ENCODE measurements around the gene CDKN2B.
A peak's percentile ranks its signal among the peaks of the same experiment; 100 is the strongest.
"Not testable (repeated sequence)": the region's sequence is repeated elsewhere in the genome, so short reads cannot be mapped to it uniquely, and the experiment has no call there.

The CDKN2B gene, protein sequence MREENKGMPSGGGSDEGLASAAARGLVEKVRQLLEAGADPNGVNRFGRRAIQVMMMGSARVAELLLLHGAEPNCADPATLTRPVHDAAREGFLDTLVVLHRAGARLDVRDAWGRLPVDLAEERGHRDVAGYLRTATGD

DNA sequence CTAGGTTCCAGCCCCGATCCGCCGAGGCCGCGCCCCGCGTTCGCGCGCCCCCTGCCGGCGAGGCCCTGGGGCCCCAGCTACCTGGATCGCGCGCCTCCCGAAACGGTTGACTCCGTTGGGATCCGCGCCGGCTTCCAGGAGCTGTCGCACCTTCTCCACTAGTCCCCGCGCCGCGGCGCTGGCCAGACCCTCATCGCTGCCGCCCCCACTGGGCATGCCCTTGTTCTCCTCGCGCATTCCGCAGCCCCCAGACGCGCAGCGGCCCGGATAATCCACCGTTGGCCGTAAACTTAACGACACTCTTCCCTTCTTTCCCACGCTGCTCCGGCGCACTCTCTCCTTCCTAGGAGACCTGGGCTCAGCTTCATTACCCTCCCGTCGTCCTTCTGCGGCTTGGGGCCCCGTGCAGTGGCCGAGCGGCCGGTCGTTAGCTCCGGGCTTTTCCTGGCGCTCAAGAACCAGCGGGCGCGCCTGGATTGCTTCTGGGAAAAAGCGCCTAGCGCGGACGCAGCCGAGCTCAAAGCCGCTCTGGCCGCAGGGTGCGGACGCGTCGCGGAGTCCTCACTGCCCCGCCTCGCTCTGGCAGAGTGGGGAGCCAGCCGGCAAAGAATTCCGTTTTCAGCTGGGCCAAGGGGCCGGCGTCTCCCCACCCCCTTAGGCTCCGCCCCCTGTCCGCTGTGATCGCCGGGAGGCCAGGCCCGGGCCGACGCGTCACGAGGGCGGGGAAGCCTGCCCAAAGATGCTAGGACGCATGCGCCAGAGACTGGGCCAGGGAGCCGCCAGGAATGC lies at the start of gene CDKN2B:
CDKN2B (minus strand) TSS at position 589 of the 789 bp plus-strand sequence; CDS start at position 237, 352 bp downstream.
- TF ChIP-seq, protein P1, sequence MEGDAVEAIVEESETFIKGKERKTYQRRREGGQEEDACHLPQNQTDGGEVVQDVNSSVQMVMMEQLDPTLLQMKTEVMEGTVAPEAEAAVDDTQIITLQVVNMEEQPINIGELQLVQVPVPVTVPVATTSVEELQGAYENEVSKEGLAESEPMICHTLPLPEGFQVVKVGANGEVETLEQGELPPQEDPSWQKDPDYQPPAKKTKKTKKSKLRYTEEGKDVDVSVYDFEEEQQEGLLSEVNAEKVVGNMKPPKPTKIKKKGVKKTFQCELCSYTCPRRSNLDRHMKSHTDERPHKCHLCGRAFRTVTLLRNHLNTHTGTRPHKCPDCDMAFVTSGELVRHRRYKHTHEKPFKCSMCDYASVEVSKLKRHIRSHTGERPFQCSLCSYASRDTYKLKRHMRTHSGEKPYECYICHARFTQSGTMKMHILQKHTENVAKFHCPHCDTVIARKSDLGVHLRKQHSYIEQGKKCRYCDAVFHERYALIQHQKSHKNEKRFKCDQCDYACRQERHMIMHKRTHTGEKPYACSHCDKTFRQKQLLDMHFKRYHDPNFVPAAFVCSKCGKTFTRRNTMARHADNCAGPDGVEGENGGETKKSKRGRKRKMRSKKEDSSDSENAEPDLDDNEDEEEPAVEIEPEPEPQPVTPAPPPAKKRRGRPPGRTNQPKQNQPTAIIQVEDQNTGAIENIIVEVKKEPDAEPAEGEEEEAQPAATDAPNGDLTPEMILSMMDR (IDR thresholded peaks at IDR 0.05; ENCODE audit: insufficient read depth, low read depth, low read length, missing control alignments), result peak; percentile 47
- H3K4me3 ChIP-seq (ENCODE audit: low read length), result peak within 1 kb of the TSS; percentile 92
- peak; percentile 96 for DNase-seq (ENCODE audit: low read depth)

DNA sequence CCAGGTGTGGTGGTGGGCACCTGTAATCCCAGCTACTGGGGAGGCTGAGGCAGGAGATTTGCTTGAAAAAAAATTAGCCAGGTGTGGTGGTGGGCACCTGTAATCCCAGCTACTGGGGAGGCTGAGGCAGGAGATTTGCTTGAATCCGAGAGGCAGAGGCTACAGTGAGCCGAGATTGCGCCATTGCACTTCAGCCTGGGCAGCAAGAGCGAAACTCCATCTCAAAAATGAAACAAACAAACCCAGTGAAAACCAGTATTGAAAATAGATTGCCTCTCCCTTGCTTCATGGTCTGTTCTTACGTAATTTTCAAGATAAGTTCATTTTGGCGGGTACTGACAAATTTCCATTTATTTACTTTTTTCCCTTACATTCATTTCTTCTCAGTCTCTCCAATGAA lies 48.9 kb upstream of the CDKN2B start:
- H3K4me3 ChIP-seq (ENCODE audit: low read length); DNase-seq (ENCODE audit: low read depth): not testable (repeated sequence)

DNA sequence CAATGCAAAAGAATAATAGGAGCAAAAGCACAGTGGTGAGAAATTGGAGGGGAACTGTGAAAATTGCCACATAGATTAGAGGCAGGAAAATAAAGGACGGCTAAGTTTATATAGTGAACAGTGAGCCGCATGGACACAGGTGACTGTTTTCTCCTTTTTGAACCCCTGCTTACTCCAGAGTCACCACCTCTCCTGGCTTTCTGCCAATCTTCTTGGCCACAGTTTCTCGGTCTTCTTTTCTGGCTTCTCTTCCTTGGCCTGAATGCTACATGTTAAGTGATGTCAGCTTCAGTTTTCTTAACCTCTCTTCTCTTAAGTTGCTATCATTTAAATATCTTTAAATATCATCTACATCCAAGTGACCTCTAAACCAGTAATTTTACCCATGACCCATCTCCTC lies 47.3 kb upstream of the CDKN2B start:
- DNase-seq (ENCODE audit: low read depth), result no peak
- TF ChIP-seq, protein P1 (IDR thresholded peaks at IDR 0.05; ENCODE audit: insufficient read depth, low read depth, low read length, missing control alignments), result no peak
- no peak overlapping the region for H3K4me3 ChIP-seq (ENCODE audit: low read length)

DNA sequence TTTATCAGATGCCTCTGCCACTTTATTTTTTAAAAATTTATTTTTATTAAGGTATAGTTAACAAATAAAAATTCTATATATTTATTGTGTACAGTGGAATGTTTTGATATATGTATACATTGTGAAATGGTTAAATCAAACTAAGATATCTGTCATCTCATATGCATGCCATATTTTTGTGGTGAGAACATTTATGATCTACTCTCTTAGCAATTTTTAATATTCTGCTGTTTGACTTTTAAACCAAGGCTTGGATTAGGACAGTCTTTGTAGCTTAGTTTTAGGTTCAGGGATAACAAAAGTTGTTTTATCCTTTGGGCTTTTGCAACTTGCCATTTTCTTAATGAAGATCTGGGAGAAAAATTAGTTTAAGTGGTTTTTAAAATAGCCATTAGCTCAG lies 46.0 kb upstream of the CDKN2B start:
- TF ChIP-seq, protein P1 (IDR thresholded peaks at IDR 0.05; ENCODE audit: insufficient read depth, low read depth, low read length, missing control alignments), result no peak
- H3K4me3 ChIP-seq (ENCODE audit: low read length), result no peak overlapping the region
- DNase-seq (ENCODE audit: low read depth), result peak; percentile 46

DNA sequence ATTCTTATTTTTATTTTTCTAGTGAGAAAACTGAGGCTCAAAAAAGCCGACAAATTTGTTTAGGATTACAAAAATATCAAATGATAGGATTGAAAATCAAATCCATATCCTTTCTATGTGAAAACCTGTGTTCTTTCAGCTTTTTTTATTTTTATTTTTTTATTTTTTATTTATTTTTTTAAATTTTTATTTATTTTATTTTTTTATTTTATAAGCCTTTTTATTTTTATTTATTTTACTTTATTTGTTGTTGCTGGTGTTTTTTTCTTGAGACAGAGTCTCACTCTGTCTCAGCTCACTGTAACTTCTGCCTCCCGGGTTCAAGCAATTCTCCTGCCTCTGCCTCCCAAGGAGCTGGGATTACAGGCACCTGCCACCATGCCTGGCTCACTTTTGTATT lies 45.4 kb upstream of the CDKN2B start:
- TF ChIP-seq, protein P1 (IDR thresholded peaks at IDR 0.05; ENCODE audit: insufficient read depth, low read depth, low read length, missing control alignments), result no peak
- H3K4me3 ChIP-seq (ENCODE audit: low read length), result no peak overlapping the region
- DNase-seq (ENCODE audit: low read depth), result no peak

DNA sequence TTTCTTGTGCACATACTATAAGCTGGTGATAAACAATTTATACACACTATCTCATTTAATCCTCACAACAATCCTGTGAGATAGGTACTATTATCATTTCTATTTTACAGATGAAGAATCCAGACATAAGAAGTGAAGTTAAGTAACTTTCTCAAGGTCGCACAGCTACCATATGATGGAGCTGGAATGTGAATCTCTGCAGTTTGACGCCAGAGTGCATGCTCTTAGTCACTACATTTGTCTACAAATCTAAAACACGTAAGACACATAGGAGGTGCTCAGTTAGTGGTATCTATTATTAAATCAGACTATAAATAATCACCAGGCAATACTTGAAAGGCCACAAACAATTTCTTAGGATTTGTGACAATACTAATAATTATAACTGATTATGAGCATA lies 45.0 kb upstream of the CDKN2B start:
- TF ChIP-seq, protein P1 (IDR thresholded peaks at IDR 0.05; ENCODE audit: insufficient read depth, low read depth, low read length, missing control alignments), result no peak
- DNase-seq (ENCODE audit: low read depth), result no peak
- no peak overlapping the region for H3K4me3 ChIP-seq (ENCODE audit: low read length)

DNA sequence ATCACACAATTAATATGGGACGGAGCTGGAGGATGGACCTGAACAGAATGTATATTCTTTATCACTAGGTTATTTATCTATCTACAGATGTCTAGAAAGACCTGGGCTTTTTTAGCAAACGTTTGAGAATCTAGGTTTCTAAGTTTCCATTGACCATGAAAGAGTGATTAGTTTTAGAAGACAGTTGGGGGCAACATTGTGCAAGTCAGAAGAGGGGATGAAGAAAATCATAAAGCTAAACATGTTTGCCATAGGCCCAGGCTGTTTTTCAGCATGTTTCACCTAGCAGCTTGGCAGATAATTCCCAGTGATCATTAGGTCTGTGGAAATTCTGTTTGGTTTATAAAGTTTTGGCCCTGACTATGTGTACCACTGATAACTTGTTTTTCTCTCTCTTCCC lies 44.1 kb upstream of the CDKN2B start:
- no peak overlapping the region for H3K4me3 ChIP-seq (ENCODE audit: low read length)
- TF ChIP-seq, protein P1 (IDR thresholded peaks at IDR 0.05; ENCODE audit: insufficient read depth, low read depth, low read length, missing control alignments), result no peak
- DNase-seq (ENCODE audit: low read depth), result no peak

Data from epithelial cell of esophagus (primary cell).